HG03108 (cell line): ENCODE results near the gene SPRYD3.
A peak's percentile ranks its signal among the peaks of the same experiment; 100 is the strongest.
"Not testable (repeated sequence)": the region's sequence is repeated elsewhere in the genome, so short reads cannot be mapped to it uniquely, and the experiment has no call there.

Source experiments
- ATAC-seq: cut with Tn5 transposase; IDR thresholded peaks from one replicate; pipeline ENCODE4 v1.9.1; 2021; ENCODE audit warnings: moderate library complexity; ENCODE audit not compliant: unreplicated experiment

SPRYD3 gene

GRCh38 chr12:53079226-53080117 is at the start of gene SPRYD3:
SPRYD3 (minus strand) TSS chr12:53079390; CDS start chr12:53079333, 57 bp downstream.
- ATAC-seq = peak; percentile 99

- ATAC-seq = no peak
Measured at GRCh38 chr12:53127169-53127568, 48.0 kb upstream of the SPRYD3 start.

DNA sequence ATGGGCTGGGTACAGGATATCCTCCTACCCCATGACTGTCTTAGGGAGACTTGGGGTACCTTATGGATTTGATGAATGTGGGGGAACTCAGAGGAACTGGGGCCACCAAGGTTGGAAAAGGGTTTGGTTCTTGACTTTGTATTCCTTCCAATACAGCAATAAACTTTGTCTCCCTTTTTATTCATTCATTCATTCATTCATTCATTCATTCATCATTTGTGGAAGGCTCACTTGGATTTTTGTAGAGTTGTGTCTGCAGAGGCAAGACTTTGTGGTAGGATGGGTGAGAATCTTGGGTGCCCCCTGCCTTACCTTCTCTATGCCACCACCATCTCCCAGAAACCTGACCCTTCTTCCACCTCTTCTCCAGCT is 45.1 kb upstream of the SPRYD3 start:
- no peak for ATAC-seq

- no peak for ATAC-seq
Measured at GRCh38 chr12:53123578-53124351, 44.6 kb upstream of the SPRYD3 start.

DNA sequence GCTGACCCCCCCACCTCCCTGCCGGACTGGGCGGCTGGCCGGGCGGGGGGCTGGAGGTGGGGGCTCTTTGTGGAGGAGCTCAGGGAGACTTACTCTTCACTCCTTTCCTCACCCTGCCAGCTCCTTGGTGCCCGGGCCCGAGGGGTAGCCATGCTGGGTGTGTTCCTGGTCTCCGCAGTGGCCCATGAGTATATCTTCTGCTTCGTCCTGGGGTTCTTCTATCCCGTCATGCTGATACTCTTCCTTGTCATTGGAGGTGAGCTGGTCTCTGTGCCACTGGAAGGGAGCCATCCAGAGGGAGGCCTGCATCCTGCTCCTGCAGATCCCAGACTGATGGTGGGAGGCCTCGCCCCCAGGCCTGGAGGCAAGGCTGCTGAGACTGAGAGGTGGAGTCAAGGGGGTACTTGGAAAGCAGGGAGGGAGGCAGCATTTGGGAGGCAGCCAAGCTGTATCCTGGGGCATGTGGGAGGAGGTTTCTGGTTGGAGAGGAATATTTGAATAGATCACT is 43.8 kb upstream of the SPRYD3 start:
- no peak for ATAC-seq

- ATAC-seq = no peak
Measured at GRCh38 chr12:53120685-53121525, 41.7 kb upstream of the SPRYD3 start.

GRCh38 chr12:53118751-53119300 is 39.6 kb upstream of the SPRYD3 start:
- ATAC-seq = no peak

DNA sequence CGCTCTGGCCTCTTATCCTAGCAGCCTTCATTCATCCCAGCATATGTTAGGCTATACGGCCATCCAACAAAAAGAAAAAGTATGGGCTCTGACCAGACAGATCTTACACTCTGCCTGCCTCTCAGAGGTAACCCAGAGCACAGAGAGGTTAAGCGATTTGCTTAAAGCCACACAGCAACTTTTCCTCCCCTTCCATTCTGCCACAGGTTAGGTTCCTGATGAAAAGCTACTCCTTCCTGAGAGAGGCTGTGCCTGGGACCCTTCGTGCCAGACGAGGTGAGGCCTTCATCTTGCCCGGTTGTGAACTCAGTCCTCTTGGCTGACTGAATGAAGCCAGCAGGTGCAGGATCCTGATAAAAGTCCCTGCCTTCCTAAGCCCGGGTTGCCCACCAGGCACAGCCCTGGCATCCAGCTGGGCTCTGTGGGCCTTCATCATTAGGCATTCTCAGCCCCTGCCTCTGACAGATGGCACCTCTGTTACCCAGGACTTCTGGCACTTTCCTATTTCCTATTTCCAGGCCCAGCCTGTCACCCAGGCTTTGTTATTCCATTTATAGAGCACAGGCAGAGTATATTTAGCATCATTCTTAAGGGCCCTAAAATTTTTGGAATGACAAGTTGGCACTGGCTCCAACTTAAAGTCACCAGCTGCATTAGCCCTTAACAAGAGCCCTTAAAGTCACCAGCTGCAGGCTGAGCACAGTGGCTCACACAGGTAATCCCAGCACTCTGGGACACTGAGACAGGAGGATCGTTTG is 36.9 kb upstream of the SPRYD3 start:
- ATAC-seq = no peak

- ATAC-seq = no peak
Measured at GRCh38 chr12:53115112-53115890, 36.1 kb upstream of the SPRYD3 start.

DNA sequence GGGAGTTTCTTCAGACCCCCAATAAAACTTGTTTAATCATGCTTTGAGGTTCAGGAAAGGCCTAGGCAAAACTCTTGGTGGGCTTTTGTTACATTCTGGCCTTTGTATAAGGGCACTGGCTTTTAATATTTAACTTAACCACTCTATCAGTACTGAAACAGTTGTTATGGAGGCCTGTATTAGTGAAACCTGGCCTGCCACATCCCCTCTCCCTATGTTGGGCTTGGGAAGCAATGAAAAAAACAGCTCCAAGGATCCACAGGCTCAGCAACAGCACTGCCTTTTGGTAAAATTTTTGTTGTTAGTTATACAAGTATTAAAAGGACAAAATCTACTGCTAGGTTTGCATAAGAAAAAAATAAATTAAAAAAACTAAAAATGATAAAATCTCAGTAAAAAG is 34.8 kb upstream of the SPRYD3 start:
- no peak for ATAC-seq

DNA sequence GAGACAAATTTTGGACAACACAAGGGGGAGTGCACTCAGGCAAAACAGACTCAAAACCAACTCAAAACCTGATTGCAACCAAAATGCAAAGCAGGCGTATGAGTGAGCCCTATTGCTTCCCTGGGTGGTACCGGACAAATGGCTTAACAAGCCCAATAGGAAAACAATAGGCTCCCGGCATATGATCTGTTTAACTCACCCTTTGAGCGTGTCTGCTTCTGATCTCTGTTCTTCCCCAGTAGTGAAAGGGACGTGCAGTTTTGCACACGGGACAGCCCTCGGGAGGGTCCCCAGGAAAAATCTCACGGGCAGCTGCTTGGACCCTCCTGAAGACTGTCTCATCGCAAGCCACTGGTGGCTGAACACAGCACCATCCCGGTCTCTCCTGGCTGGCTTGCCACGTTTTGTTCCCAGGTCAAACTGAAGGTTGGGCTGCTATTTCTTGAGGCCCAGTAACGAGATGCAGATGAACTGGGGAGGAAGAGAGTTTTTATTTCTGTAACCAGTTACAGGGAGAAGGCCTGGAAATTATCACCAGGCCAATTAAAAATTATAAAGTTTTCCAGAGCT is 34.0 kb upstream of the SPRYD3 start:
- no peak for ATAC-seq

- ATAC-seq = not testable (repeated sequence)
Measured at GRCh38 chr12:53112431-53112830, 33.2 kb upstream of the SPRYD3 start.

DNA sequence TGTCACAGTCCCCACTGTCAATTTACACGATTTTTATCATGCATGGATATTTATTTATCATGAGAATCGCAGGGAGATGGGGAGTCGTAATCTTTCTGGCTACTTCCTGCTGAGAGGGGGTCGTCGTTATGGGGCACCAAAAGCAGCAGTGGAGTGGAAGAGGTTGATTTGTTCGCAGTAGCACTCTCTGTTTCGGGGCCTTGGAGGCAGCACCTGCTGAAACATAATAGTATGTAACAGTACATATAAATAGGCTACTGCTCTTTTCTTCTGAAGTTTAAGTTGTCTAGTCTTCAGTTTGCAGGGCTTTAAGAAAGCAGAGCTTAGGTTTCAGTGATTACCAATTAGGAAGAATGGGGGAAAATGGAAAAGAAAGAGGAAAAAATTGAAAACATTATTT is 27.9 kb upstream of the SPRYD3 start:
- ATAC-seq = no peak

DNA sequence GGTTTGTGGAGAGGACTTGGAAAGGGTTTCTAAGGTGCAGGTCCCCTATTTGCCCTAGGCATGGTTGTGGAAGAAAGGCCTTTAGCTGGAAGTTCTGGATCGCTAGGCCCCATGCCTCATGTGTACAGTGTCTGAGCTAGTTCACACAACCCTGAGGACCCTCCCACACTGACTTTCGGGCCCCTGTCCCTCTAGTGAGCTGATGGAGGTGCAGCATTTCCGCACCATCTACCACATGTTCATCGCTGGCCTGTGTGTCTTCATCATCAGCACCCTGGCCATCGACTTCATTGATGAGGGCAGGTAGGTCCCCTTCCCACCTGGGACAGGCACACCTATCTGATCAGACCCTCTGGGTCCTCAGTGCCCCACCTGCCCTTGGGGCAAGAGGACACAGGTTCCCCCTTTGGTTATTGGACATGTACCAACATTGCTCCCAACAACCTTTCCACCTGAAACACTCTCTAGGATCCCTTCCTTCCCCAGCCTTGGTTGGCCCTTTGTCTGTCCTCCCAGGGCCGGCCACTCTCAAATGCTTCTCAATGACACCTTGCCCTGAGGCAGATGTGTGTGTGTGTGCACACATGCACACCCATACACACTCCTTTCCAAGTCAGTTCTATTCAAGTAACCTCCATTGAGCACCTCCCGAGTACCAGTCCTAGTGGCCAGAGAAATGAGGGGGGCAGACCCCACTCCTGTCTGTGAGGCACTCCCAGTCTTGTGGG is 26.7 kb upstream of the SPRYD3 start:
- ATAC-seq = no peak

DNA sequence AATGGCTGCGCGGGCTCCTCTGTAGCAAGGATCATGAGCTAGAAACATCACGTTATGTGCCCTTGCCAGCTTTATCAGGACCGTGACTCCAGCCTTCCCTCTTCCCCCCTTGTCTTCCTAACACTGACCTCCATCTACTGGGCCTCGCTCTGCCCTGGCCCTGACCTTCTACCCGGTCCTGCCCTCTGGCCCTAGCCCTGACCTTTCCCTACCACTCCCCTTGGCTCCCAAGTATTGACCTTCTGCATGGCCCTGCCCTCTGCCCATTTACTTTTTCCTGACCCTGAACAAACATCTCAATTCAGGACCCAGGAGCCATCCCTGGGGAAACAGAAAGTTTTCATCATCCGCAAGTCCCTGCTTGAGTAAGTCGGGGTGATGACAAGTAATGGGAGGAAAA is 26.1 kb upstream of the SPRYD3 start:
- ATAC-seq = no peak

DNA sequence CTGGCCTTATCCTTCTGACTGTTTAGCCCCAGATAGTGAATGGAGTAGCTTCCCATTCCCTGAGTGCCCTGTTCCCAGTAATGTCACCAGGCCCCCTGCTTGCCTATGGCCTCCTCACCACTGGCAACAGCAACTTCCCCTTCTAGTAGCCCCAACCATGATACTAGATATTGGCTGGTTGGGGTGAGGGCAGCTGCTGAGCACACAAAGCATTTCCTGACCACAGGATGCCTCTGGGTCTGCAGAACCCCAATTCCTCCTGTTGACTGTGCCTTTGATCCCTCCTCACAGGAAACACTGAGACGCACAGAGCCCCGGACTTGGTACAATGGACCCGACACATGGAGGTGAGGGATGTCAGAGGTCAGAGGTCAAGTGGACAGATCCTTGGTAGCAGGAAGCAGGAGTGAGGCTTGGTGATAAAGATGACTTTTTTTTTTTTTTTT is 24.7 kb upstream of the SPRYD3 start:
- peak; percentile 39 for ATAC-seq

DNA sequence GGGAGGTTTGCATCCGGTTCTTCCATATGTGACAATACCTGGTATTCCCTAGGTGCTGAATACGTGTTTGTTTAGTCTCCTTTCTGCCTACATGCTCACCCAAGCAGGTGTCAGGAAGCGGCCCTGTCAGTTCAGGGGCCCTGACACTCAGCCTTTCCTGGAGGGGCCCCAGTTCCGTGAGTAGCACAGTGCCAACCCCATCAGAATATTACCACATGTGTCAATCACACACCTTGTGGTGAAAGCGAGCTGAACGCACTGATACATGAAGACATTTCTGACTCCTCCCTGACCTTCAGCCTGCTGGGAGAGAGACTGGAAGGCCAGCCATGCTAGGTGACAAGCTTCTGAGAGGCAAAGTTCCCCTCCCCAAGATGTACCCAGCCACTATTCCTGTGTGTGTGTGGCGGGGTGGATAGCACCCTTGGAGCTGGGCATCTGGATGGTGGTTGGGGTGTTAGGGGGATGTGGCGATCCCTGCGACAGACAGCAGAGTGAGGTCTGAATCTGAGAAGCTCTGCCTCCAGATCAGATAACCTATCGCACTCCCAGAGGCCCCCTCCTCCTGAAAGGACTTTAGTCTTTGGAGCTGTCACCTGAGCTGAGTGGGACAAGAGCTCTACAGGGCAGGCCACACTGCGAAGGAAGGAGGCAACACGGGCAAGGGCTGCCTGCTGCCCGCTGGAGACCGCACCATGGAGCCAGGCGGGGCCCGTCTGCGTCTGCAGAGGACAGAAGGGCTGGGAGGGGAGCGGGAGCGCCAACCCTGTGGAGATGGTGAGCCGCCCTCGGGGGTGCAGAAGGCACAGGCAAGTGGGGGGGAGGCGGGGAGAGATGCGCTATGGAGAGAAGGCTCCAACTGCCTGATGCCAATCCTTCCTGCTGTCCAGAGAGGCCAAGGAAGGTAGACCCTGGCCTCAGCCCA is 24.0 kb upstream of the SPRYD3 start, which contains the start of gene SOAT2:
SOAT2 (plus strand) TSS at position 604 of the 925 bp plus-strand sequence; CDS start at position 696, 92 bp downstream.
- peak; percentile 42 for ATAC-seq
